ENCODE data around the gene GAL3ST1. TPM values are rescaled to one million over a fixed set of nuclear protein-coding genes. Genes with fewer than 3 reads are reported as not detected.

Gene GAL3ST1
- polyA plus RNA-seq, 1 of the 3 experiments (the other 2 are of a cell fraction), result not detected

DNA sequence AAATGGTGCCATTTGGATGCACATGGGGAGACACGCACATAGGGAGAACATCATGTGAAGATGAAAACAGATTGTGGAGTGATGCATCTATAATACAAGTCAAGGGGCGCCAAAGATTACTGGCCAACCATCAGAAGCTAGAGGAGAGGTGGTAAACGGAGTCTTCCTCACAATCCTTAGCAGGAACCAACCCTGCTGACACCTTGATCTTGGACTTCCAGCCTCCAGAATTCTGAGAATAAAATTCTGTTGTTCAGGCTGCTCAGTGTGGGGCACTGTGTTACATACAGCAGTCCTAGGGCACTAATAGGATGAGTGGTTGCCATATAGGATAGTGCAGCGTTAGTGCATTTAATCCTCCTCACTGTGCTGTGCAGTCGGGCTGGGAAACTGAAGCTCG, 61.0 kb downstream of the GAL3ST1 start:
- no peak for DNase-seq
- Histone ChIP-seq H3K9me3 (no peaks in the 10 kb centered on the region), H3K79me2 (ENCODE audit: insufficient read depth) (no peaks in the 10 kb centered on the region), H3K9ac (no peak overlapping the region), H3K9me2 (no peaks in the 10 kb centered on the region), H3K4me2 (no peak overlapping the region), H3K27ac (ENCODE audit: low read depth in 2 of 2, low read length in 1 of 2) (no peak overlapping the region), H3K36me3 (replicated peaks in 1 of 2; ENCODE audit: control insufficient read depth in 1 of 2, insufficient read depth in 2 of 2, low read length in 1 of 2) (no peaks in the 10 kb centered on the region), H3K4me1 (ENCODE audit: control insufficient read depth in 1 of 2, insufficient read depth in 2 of 2, low read depth in 1 of 2, low read length in 1 of 2) (no peaks in the 10 kb centered on the region), H4K20me1 (ENCODE audit: insufficient read depth) (no peaks in the 10 kb centered on the region), H3K27me3 (ENCODE audit: insufficient read depth) (peaks cover 7% of the 10 kb centered on the region; the same call in 1 of the 2 replicates), H2AFZ (ENCODE audit: low read depth) (no peak overlapping the region), H3K4me3 (ENCODE audit: low read depth in 2 of 2, low read length in 1 of 2) (no peak overlapping the region), H3F3A (replicated peaks; ENCODE audit: insufficient read depth) (no peaks in the 10 kb centered on the region)
- ChIA-PET CTCF (no interaction called here), POLR2A (interaction anchor here (1.4 kb wide), 1 partner anchor 10 kb away, joined by 3 read pairs; no protein-coding TSS in a partner anchor)
- TF ChIP-seq POLR2AphosphoS5 (IDR thresholded peaks at IDR 0.05; ENCODE audit: low read depth, low read length) (no peak), FOSL2 (IDR thresholded peaks at IDR 0.05; ENCODE audit: borderline replicate concordance, low read depth) (no peak), RXRA (IDR thresholded peaks at IDR 0.05; ENCODE audit: borderline replicate concordance, low read depth) (no peak), SIN3A (IDR thresholded peaks at IDR 0.05; ENCODE audit: borderline replicate concordance, low read depth, low read length) (no peak), TAF1 (IDR thresholded peaks at IDR 0.05; ENCODE audit: borderline replicate concordance, low read depth, low read length) (no peak), GATA2 (CRISPR knock-in tag; IDR thresholded peaks at IDR 0.05) (no peak), TEAD4 (IDR thresholded peaks at IDR 0.05; ENCODE audit: borderline replicate concordance, insufficient read depth) (no peak), CHD2 (IDR thresholded peaks at IDR 0.05; ENCODE audit: low read length, partially characterized antibody) (no peak), SMC3 (IDR thresholded peaks at IDR 0.05; ENCODE audit: low read depth, low read length) (no peak), MEF2A (IDR thresholded peaks at IDR 0.05; ENCODE audit: borderline replicate concordance, low read depth) (no peak), EP300 (IDR thresholded peaks at IDR 0.05; ENCODE audit: borderline replicate concordance in 1 of 2, low read depth in 1 of 2, low read length in 1 of 2) (no peak)
- TF ChIP-seq, protein P1, sequence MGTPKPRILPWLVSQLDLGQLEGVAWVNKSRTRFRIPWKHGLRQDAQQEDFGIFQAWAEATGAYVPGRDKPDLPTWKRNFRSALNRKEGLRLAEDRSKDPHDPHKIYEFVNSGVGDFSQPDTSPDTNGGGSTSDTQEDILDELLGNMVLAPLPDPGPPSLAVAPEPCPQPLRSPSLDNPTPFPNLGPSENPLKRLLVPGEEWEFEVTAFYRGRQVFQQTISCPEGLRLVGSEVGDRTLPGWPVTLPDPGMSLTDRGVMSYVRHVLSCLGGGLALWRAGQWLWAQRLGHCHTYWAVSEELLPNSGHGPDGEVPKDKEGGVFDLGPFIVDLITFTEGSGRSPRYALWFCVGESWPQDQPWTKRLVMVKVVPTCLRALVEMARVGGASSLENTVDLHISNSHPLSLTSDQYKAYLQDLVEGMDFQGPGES (IDR thresholded peaks at IDR 0.05; ENCODE audit: low read depth, low read length), result no peak
- TF ChIP-seq, protein P2, sequence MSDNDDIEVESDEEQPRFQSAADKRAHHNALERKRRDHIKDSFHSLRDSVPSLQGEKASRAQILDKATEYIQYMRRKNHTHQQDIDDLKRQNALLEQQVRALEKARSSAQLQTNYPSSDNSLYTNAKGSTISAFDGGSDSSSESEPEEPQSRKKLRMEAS (IDR thresholded peaks at IDR 0.05; ENCODE audit: low read depth), result no peak
- 61% methylated on average over 3 of the region's 6 CpGs for WGBS (ENCODE audit: low lambda C conversion rate)

GRCh38 chr22:30511911-30512310, 62.6 kb downstream of the GAL3ST1 start:
- no peak overlapping the region for H3K9ac ChIP-seq
- 70% methylated on average over 7 of the region's 7 CpGs for WGBS (ENCODE audit: low lambda C conversion rate)
- POLR2A ChIA-PET, result no interaction called here
- TF ChIP-seq, protein P3, sequence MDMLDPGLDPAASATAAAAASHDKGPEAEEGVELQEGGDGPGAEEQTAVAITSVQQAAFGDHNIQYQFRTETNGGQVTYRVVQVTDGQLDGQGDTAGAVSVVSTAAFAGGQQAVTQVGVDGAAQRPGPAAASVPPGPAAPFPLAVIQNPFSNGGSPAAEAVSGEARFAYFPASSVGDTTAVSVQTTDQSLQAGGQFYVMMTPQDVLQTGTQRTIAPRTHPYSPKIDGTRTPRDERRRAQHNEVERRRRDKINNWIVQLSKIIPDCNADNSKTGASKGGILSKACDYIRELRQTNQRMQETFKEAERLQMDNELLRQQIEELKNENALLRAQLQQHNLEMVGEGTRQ (IDR thresholded peaks at IDR 0.05; ENCODE audit: borderline replicate concordance, low read depth, low read length), result no peak
- TF ChIP-seq ELF1 (IDR thresholded peaks at IDR 0.05), result no peak
- TF ChIP-seq YY1 (IDR thresholded peaks at IDR 0.05; ENCODE audit: low read depth), result no peak
- TF ChIP-seq RCOR1 (IDR thresholded peaks at IDR 0.05; ENCODE audit: low read length), result no peak
- no peak for TF ChIP-seq TCF12 (IDR thresholded peaks at IDR 0.05)
- TF ChIP-seq RFX5 (IDR thresholded peaks at IDR 0.05; ENCODE audit: low read length), result no peak
- no peak for TF ChIP-seq JUND (IDR thresholded peaks at IDR 0.05)
- no peak for TF ChIP-seq MXI1 (IDR thresholded peaks at IDR 0.05; ENCODE audit: low read depth, low read length)
- TF ChIP-seq FOSL2 (IDR thresholded peaks at IDR 0.05; ENCODE audit: borderline replicate concordance, low read depth), result no peak
- TF ChIP-seq POLR2AphosphoS5 (IDR thresholded peaks at IDR 0.05; ENCODE audit: low read depth, low read length), result no peak
- TF ChIP-seq, protein P4, sequence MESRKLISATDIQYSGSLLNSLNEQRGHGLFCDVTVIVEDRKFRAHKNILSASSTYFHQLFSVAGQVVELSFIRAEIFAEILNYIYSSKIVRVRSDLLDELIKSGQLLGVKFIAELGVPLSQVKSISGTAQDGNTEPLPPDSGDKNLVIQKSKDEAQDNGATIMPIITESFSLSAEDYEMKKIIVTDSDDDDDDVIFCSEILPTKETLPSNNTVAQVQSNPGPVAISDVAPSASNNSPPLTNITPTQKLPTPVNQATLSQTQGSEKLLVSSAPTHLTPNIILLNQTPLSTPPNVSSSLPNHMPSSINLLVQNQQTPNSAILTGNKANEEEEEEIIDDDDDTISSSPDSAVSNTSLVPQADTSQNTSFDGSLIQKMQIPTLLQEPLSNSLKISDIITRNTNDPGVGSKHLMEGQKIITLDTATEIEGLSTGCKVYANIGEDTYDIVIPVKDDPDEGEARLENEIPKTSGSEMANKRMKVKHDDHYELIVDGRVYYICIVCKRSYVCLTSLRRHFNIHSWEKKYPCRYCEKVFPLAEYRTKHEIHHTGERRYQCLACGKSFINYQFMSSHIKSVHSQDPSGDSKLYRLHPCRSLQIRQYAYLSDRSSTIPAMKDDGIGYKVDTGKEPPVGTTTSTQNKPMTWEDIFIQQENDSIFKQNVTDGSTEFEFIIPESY (IDR thresholded peaks at IDR 0.05; ENCODE audit: borderline replicate concordance, low read depth), result no peak
- no peak for TF ChIP-seq NFIC (IDR thresholded peaks at IDR 0.05; ENCODE audit: borderline replicate concordance)
- TF ChIP-seq SMC3 (IDR thresholded peaks at IDR 0.05; ENCODE audit: low read depth, low read length), result no peak
- no peak for TF ChIP-seq TEAD4 (IDR thresholded peaks at IDR 0.05; ENCODE audit: borderline replicate concordance, insufficient read depth)
- no peak for TF ChIP-seq EZH2phosphoT487 (IDR thresholded peaks at IDR 0.05; ENCODE audit: borderline replicate concordance, low read depth)
- no peak for TF ChIP-seq NRF1 (IDR thresholded peaks at IDR 0.05; ENCODE audit: low read depth, low read length)
- TF ChIP-seq FOXM1 (IDR thresholded peaks at IDR 0.05; ENCODE audit: low read depth), result no peak
- no peak for TF ChIP-seq SIN3A (IDR thresholded peaks at IDR 0.05; ENCODE audit: borderline replicate concordance, low read depth, low read length)
- no peak for TF ChIP-seq FOXJ3 (CRISPR knock-in tag; IDR thresholded peaks at IDR 0.05)

More at GRCh38 chr22:30511911-30512310, 62.6 kb downstream of the GAL3ST1 start:
- H2AFZ ChIP-seq (ENCODE audit: low read depth), result no peak overlapping the region
- H3K27me3 ChIP-seq (ENCODE audit: insufficient read depth), result peaks cover 7% of the 10 kb centered on the region; the same call in 1 of the 2 replicates
- CTCF ChIA-PET, result no interaction called here
- H3K9me3 ChIP-seq, result no peaks in the 10 kb centered on the region
- no peak overlapping the region for H3K27ac ChIP-seq (ENCODE audit: low read depth in 2 of 2, low read length in 1 of 2)
- no peaks in the 10 kb centered on the region for H4K20me1 ChIP-seq (ENCODE audit: insufficient read depth)
- no peak overlapping the region for H3K4me3 ChIP-seq (ENCODE audit: low read depth in 2 of 2, low read length in 1 of 2)
- H3K4me2 ChIP-seq, result no peak overlapping the region
- no peaks in the 10 kb centered on the region for H3K36me3 ChIP-seq (replicated peaks in 1 of 2; ENCODE audit: control insufficient read depth in 1 of 2, insufficient read depth in 2 of 2, low read length in 1 of 2)
- no peaks in the 10 kb centered on the region for H3K79me2 ChIP-seq (ENCODE audit: insufficient read depth)
- H3K9me2 ChIP-seq, result no peaks in the 10 kb centered on the region
- H3K4me1 ChIP-seq (ENCODE audit: control insufficient read depth in 1 of 2, insufficient read depth in 2 of 2, low read depth in 1 of 2, low read length in 1 of 2), result no peaks in the 10 kb centered on the region
- no peaks in the 10 kb centered on the region for H3F3A ChIP-seq (replicated peaks; ENCODE audit: insufficient read depth)
- no peak for DNase-seq
